Activated CD4-positive, alpha-beta T cell treated with anti-CD3 and anti-CD28 coated beads for 4 hours (primary cell): ENCODE data around the gene SCAMP3.
"Not testable (repeated sequence)": the region's sequence is repeated elsewhere in the genome, so short reads cannot be mapped to it uniquely, and the experiment has no call there.

Experiments
- DNase-seq, 2 donors: peaks; one replicate each; pipeline ENCODE4 v3.0.0-alpha.2; 2020

Gene SCAMP3

DNA sequence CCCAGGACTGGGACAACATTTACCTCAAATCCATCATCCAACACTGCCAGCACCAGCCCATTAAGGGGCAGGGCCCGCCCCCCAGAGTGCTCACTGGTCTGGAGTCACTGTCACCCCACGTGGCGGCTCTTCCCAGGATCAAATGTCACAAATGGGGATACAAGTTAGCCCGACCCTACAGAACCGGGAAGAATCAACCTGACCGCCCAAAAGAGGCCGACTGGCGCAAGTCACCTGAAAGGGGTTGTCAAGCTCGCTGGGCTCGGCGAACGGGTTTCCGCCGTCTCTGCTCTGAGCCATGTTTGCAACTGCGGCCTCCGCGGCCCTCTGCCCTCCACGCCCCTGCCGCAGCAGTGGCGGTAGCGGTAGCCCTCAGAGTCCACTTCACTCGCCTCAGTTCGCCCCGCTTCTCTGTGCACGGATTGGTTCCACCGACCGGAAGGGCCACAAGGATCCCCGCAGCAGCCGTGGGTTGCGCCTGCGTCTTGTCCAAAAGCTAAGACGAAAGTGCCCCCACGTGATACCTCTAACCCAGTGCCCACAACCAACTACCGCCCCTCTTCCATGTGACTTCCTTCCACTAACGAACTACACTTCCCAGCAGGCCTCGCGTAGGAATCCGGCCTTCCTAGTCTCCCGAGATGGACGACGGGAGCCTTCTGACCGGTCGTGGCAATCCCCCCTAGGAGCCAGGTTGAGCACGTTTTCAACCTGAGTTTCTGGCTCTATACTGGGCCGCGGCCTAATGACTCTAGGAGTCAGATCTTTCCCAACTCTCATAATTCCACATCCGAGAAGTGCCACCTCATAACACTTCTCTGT, at the start of gene SCAMP3:
SCAMP3 (minus strand) TSS at position 509 of the 822 bp plus-strand sequence; CDS start at position 300, 209 bp downstream.
- peak; percentile 83 to 85 for DNase-seq

DNA sequence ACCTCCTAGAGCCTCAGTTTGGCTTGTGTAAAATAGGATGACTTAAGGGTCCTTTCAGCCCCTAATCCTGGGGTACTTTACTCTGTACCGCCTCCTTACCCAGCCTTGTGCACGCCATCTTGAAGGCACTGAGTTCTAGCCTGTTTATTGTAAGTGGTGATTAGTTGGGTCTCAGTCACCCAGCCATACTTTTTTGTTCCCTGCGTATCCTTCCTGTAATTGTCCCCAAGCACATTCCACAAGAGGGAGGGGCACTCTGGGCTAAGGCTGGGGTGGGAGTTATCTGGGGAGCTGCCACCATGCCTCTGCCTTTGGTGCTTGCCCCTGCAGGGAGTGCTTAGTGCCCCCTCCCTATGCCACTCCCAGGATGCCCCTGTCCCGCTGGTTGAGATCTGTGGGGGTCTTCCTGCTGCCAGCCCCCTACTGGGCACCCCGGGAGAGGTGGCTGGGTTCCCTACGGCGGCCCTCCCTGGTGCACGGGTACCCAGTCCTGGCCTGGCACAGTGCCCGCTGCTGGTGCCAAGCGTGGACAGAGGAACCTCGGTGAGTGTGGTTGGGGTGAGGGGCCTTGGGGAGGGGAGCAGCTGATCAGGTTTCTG, 47.4 kb upstream of the SCAMP3 start:
- no peak for DNase-seq

DNA sequence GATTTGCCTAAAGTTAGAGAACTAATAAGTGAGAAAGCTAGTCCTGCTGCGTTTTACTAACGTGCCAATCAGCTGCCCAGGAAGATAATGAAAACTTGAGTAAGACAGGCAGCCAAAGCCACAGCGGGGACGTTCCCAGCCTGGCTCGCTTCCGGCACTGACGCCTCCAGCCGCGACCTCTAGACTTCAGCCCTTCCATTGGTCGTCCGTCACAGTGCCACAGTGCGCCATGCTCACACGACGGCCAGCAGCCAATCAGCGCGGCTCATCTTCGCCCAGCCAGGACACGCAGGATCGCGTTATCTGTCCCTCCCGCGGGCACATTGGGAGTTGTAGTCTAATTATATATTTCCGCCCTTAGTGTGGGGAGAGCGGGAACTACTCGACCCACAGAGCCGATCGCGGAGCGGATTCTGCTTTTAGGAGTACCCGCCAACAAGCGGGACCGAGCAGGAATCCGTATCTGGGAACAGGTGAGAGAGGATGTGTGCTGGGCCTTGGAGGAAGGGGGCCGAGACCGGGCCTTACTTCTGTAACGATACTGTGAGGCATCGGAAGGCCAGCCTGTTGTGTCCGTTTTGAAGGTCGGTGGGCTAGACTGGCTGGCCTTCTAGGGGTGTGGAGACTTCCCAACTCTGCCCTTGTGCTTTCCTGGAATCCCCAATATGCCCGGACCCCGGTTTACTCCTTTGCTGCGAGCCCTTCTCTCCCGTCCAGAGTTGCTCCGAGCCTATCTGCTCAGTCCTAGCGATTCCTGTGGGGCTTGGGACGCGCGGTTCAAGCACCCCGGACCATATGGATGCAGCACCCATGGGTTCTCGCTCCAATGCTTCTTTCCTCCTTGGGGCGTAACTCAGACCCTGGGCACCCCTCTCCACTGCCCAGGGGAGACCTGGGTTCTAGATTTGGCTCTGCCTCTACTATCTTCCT, 46.6 kb upstream of the SCAMP3 start, which contains the start of gene FDPS:
FDPS (plus strand) TSS at position 374 of the 930 bp plus-strand sequence. CDS start 924 bp downstream, outside the sequence.
- peak; percentile 95 to 97 for DNase-seq

DNA sequence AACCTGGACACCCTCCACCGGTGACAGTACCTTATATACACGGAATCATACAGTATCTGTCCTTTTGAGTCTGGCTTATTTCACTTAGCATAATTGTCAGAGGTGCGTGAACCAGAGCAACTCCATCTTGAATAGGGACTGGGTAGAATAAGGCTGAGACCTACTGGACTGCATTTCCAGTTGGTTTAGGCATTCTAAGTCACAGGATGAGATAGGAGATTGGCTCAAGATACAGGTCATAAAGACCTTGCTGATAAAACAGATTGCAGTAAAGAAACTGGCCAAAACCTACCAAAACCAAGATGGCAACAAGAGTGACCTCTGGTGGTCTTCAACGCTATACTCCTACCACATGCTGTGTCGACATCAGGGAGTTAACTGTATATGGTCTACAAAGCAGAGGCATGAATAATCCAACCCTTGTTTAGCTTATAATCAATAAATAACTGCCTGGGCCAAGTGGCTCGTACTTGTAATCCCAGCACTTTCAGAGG, 45.1 kb upstream of the SCAMP3 start:
- no peak for DNase-seq

DNA sequence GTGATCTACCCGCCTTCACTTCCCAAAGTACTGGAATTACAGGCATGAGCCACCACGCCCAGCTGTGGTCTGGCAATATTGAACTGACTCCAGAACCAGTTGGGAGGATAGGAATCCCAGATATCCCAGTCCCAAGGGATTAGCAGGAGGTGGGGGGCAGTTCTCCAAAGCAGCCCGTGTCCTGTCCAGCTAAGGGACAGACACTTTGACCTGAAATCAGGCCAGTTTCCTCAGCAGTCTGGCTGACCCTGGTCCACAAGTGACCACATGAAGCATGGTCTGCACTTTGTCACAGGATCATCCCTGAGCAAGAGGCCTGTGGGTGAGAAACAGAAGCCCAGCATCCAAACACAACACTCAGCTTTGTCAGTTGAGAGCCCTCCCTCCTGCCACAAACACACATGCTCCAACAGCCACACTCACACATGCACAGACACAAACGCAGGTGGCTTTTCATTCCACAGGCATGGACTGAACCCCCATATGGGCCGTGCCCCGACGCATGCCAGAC, 43.8 kb upstream of the SCAMP3 start:
- no peak for DNase-seq

DNA sequence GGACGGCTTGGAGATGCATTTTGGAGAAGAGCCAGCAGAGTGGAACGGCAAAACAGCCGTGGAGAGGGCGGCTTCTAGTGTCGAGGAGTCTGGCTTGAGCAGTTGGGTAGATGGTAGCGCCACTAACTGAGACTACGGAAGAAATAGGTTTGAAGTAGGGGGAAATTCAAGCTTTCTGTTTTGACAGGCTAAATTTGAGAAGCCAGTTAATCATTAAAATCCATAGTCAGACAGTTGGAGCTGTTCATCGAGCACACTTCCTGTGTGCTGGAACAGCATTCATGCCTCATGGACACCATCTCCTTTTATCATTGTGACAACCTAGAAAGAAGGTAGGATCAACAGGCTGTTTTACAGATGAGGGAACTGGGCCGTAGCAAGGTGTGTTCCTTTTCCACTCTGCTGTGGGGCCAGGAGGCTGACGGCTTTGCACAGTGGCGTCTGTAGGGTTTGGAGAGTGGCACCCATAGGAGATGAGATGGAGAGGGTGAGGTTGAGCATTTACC, 42.5 kb upstream of the SCAMP3 start:
- no peak for DNase-seq

DNA sequence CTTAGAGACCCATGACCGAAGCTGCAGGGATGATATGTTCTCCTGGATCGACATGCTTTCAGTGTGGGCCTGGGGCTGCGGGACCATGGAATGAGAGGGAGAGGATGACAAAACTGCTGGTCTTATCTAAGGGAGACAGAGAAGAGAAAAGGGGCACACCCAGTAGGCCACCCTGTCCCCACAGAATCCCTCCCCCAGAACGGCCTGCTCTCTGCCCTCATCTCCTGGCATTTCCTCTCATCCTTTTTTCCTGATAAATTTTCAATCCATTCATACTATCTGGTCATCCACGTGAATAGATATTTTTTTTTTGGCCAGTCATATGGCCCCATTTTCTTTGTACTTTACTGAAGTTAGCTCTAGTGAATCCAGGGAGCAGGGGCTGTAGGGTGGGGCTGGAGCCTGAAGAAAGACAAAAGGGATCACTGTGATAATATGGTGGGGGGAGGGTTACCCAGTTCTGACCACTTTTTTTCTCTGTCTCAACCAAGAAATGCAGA, 39.2 kb upstream of the SCAMP3 start, which contains the start of gene PKLR:
PKLR (minus strand) TSS at position 97 of the 500 bp plus-strand sequence; CDS start at position 54, 43 bp downstream.
- DNase-seq, result no peak

DNA sequence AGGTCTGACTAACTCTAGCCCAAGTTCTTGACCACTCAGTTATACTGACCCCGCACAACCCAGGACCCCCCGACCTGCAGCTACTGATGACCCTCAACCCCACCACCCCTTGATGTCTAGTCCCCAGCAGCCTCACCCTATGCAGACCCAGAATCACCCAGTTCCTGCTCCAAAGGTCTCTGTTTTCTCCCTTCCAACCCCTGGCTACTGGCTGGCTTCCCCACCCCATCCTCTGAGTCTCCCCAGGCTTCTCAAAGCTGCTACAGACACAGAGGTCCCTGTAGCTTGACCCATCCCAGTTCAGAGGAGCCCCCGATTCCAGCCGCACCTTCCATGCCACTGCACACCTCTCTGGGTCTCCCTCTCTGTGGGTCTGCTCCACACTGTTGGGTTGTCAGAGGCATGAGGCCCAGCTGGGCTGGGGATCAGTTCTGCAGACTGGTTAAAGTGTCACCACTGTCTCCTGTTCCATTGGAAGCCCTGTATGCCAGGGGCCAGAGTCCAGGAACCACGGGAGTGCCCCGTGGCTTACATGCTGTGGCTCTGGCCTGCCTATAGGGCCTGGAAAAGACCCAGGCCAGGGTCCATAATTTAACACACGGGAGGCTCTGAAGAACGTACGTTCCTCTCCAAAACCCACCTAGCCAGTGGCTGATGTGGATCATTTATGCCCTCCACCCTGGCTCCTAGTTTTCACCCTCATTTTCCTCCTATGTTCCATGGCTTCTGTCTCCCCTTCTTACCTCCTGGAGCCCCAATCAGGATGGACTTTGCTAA, 38.6 kb upstream of the SCAMP3 start:
- DNase-seq, result no peak

DNA sequence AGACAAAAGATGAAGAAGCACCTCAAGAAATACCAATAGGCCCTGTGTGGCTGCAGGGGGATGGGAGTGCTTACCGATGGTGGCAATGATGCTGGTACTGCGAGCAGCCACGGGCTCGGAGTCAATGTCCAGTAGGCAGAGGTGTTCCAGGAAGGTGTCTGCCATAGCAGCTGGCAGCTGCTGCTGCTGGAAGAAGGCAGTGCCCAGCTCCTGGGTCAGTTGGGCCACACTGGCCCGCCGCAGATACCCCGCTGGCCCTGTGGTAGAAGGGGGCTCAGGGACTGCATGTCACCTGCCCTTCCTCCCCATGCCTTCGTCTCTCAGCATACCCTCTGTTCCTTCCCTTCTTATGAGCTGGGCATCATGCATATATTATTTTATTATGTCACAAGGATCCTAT, 37.9 kb upstream of the SCAMP3 start:
- no peak for DNase-seq

DNA sequence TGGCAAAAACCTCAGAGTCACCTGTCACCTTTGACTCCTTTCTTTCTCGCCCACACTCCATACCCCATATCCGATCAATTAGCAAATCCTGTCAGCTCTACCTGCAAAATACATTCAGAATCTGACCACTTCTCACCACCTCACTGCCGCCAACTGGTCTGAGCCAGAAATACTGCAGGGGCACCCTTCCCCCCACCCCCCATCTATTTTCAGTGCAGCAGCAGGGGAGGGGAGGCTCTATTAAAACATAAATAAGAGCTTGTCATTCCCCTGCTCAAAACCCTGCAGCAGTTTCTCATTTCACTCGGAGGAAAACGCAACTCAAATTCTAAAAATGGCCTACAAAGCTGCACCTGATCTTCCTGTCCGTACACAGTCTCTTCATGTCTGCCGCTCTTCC, 35.2 kb upstream of the SCAMP3 start:
- DNase-seq, result no peak

DNA sequence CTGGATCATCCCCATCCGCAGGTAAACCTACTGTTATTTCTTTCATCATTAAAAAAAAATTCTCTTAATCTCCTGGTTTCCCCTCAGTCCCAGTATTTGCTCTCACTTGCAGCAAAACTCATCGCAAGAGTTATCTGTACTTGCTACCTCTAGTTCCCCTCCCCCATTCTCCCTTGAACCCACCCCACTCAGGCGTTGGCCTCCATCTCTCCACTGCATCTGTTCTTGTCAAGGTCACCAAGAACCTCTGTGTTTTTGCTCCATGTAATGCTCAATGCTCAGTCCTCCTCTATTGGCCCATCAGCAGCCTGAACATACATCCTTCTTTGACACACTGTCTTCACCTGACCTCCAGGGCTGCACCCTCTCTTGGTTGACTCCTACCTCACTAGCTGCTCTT, 34.5 kb upstream of the SCAMP3 start:
- DNase-seq, result no peak

DNA sequence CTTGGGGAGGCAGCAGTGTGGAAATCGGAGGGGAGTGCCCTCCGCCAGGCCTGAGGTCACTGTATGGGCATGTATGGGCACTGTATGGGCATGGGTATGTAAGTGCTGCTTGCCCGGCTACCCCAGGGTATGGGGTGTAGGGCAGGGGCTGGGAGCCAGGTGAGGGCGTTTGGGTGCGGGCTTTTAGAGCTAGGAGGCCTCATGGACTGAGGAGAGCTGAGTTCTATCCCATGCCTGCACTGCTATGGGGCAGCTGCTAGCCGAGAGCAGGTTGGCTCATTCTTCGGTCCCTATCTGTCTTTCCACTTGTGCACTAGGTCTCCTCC, 33.7 kb upstream of the SCAMP3 start:
- DNase-seq, result no peak

DNA sequence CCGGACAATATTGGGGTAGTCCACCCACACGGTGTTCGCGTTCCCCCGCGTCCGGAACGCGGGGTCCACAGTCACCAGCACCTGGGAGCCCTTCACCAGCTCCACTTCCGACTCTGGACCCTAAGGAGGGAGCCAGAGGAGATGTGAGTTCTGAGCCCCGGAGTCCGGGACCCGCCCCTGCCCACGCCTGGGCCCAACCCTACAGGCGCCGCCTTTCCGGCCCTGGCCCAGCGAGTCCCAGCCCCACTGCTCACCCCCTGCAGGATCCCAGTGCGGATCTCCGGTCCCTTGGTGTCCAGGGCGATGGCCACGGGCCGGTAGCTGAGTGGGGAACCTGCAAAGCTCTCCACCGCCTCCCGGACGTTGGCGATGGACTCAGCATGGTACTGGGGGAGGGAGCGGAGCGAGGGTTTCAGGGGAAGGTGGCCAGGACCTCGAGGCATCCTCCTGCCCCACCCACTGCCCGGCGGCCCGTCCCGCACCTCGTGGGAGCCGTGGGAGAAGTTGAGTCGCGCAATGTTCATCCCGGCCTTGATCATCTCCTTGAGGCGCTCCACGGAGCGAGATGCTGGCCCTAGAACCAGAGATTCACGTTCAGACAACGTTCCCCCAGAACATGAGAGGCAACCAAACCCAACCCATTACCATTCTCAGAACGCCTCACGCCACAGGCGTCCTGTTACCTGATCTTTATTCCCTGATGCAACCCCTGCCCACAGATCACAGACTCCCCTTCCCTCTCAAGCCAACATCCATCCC, 33.2 kb upstream of the SCAMP3 start:
- DNase-seq, result no peak

DNA sequence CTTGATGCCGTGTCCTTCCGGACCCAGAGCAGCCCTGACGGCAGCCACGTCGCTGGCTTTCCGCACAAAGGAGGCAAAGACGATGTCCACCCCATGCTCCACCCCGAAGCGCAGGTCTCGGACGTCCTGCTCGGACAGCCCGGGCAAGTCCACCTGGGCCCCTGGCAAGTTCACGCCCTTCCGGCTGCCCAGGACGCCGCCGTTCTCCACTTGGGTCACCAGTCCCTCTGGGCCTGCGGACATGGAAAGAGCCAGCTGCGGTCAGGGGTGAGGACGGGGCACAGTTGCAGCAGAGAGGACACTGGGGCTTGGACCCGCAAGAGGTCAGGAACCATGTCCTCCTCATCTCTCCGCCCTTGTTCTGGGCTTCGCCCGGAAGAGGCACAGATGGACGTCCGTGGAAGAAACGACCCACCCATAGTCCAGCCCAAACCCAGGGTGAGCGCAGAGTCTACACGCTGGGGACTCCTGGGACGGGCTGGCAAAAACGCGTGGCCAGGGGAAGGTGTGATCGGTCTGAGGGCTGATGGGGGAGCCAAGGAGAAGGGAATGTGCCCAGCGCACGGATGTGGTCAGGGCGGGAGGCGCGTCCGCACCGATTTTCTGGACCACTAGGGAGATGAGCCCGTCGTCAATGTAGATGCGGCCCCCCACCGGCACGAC, 32.5 kb upstream of the SCAMP3 start:
- DNase-seq, result no peak

DNA sequence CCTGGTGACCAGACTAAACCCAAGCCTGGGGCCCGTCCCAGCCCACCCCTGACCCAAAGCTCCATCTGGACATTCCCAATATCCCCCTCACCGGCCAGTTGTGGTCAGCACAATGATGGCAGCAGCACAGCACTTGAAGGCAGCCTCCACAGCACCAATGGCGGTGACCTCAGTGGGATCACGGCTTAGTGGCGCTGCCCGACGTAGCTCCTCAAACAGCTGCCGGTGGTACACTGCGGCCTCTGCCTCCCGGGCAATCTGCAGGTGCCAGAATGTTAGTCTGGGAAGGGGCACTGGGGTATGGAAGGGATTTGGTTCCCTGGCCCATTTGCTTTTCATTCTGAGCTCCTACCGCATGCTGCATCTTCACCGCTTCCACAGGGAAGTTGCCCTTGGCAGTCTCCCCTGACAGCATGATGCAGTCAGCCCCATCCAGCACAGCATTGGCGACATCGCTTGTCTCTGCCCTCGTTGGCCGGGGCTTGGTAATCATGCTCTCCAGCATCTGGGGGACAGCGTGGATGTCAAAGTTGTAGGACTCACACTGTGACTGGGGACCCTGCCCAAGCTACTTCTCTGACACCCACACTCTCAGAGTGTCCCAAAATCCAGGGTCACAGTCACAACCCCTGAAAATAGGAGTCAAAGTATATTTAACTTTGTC, 31.1 kb upstream of the SCAMP3 start:
- no peak for DNase-seq

DNA sequence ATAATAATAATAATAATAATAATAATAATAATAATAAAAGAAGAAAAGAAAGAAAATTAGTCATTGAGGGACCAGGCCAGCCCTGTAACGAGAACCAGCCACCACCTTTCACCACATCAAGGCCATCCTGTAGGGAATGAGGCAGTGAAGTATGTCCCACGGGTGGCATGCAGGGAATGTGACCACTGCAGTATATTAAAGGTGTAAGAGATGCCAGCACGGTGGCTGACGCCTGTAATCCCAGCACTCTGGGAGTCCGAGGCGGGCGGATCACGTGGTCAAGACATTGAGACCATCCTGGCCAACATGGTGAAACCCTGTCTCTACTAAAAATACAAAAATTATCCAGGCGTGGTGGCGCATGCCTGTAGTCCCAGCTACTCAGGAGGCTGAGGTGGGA, 28.8 kb upstream of the SCAMP3 start:
- DNase-seq, result not testable (repeated sequence)

DNA sequence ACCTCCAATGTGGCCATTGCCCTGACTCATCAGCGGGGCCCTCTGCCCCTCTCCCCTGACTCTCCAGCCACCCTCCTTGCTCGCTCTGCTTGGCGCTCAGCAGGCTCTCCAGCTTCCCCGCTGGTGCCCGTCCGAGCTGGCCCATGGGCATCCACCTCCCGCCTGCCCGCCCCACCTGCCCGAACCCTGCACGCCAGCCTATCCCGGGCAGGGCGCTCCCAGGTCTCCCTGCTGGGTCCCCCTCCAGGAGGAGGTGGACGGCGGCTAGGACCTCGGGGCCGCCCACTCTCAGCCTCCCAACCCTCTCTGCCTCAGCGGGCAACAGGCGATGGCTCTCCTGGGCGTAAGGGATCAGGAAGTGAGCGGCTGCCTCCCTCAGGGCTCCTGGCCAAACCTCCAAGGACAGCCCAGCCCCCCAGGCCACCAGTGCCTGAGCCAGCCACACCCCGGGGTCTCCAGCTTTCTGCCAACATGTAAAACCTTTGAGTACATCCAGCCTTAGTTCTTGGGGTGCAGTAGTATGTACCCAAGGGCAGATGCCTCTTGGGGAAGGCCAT, 25.9 kb upstream of the SCAMP3 start:
- DNase-seq, result no peak

DNA sequence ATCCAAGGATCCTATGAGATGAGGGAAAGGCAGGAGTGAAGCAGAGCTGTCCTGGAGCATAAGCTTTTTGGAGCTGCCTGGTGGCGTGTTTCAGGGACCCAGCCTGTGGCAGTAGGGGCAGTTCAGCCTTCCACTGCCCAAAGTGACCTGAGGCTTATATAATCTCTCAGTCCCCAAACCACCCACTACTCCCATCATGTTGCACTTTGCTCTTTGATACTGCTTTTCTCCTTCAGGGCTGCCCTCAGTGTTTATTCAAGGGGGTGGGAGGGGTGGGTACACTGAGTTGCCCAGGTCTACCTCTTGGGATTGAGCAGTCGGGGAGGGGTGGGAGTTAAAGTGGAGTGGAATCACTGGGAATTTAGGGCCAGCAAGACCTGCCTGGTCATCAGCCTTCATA, 24.4 kb upstream of the SCAMP3 start:
- DNase-seq, result no peak

DNA sequence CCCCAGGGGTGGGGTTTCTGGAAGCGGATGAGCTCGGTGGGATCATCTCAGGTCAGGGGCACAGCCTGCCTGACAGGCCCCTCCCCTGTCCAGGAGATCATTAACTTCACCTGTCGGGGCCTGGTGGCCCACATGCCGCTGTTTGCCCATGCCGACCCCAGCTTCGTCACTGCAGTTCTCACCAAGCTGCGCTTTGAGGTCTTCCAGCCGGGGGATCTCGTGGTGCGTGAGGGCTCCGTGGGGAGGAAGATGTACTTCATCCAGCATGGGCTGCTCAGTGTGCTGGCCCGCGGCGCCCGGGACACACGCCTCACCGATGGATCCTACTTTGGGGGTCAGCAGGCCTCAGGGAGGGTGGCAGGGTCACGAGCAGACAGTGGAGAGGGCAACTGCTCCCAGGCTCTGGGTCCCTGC, 23.5 kb upstream of the SCAMP3 start:
- DNase-seq, result no peak
